Measurements from ENCODE around the gene SUCNR1.

Gene SUCNR1

GRCh38 chr3:151905647-151906046, 32.2 kb downstream of the SUCNR1 start:
- Mint-ChIP-seq H3K9me3 (no peaks in the 10 kb centered on the region), H3K4me3 (no peak overlapping the region), H3K36me3 (ENCODE audit: low read depth) (no peaks in the 10 kb centered on the region), H3K27ac (no peak overlapping the region), H3K4me1 (peaks cover 9% of the 10 kb centered on the region), H3K27me3 (ENCODE audit: low read depth, poor library complexity) (no peaks in the 10 kb centered on the region)
- no peak for DNase-seq
- no peak for TF ChIP-seq CTCF (IDR thresholded peaks at IDR 0.05)

GRCh38 chr3:151906751-151907150, 33.3 kb downstream of the SUCNR1 start:
- Mint-ChIP-seq H3K4me3 (no peak overlapping the region), H3K36me3 (ENCODE audit: low read depth) (no peaks in the 10 kb centered on the region)

GRCh38 chr3:151908399-151908798, 35.0 kb downstream of the SUCNR1 start:
- Mint-ChIP-seq H3K27ac (no peak overlapping the region), H3K4me1 (no peaks in the 10 kb centered on the region), H3K36me3 (ENCODE audit: low read depth) (no peaks in the 10 kb centered on the region), H3K27me3 (ENCODE audit: low read depth, poor library complexity) (no peaks in the 10 kb centered on the region), H3K9me3 (peaks cover 7% of the 10 kb centered on the region), H3K4me3 (no peak overlapping the region)
- TF ChIP-seq CTCF (IDR thresholded peaks at IDR 0.05), result no peak
- no peak for DNase-seq

More at GRCh38 chr3:151906751-151907150, 33.3 kb downstream of the SUCNR1 start:
- Mint-ChIP-seq H3K9me3 (peaks cover 6% of the 10 kb centered on the region), H3K27ac (no peak overlapping the region), H3K27me3 (ENCODE audit: low read depth, poor library complexity) (no peaks in the 10 kb centered on the region), H3K4me1 (peaks cover 2% of the 10 kb centered on the region)
- DNase-seq, result no peak
- no peak for TF ChIP-seq CTCF (IDR thresholded peaks at IDR 0.05)

- no peaks in the 10 kb centered on the region for H3K27me3 Mint-ChIP-seq (ENCODE audit: low read depth, poor library complexity)
- no peaks in the 10 kb centered on the region for H3K36me3 Mint-ChIP-seq (ENCODE audit: low read depth)
- no peak overlapping the region for H3K4me3 Mint-ChIP-seq
- TF ChIP-seq CTCF (IDR thresholded peaks at IDR 0.05), result no peak
- no peak overlapping the region for H3K27ac Mint-ChIP-seq
- no peak for DNase-seq
- H3K9me3 Mint-ChIP-seq, result peaks cover 7% of the 10 kb centered on the region
- H3K4me1 Mint-ChIP-seq, result no peaks in the 10 kb centered on the region
Measured at GRCh38 chr3:151909681-151910405, 36.4 kb downstream of the SUCNR1 start.

- Mint-ChIP-seq H3K4me1 (peaks cover under 1% of the 10 kb centered on the region), H3K27ac (no peak overlapping the region), H3K4me3 (no peak overlapping the region), H3K36me3 (ENCODE audit: low read depth) (no peaks in the 10 kb centered on the region), H3K27me3 (ENCODE audit: low read depth, poor library complexity) (no peaks in the 10 kb centered on the region), H3K9me3 (peaks cover 7% of the 10 kb centered on the region)
- no peak for DNase-seq
- TF ChIP-seq CTCF (IDR thresholded peaks at IDR 0.05), result no peak
Measured at GRCh38 chr3:151911462-151911861, 38.0 kb downstream of the SUCNR1 start.

- DNase-seq, result no peak
- Mint-ChIP-seq H3K27me3 (ENCODE audit: low read depth, poor library complexity) (no peaks in the 10 kb centered on the region), H3K4me1 (peaks cover 6% of the 10 kb centered on the region), H3K9me3 (peaks cover 7% of the 10 kb centered on the region), H3K36me3 (ENCODE audit: low read depth) (no peaks in the 10 kb centered on the region), H3K4me3 (no peak overlapping the region), H3K27ac (no peak overlapping the region)
- TF ChIP-seq CTCF (IDR thresholded peaks at IDR 0.05), result no peak
Measured at GRCh38 chr3:151912028-151912427, 38.6 kb downstream of the SUCNR1 start.

All from nephron progenitor cell (in vitro differentiated cells).